NK-92 (cell line): ENCODE data around the gene ALPI.

Experiments used
- DNase-seq: peaks from one replicate; lab custom pipeline; 2025; ENCODE audit not compliant: unreplicated experiment; lab: John Stamatoyannopoulos, UW

The ALPI gene

DNA sequence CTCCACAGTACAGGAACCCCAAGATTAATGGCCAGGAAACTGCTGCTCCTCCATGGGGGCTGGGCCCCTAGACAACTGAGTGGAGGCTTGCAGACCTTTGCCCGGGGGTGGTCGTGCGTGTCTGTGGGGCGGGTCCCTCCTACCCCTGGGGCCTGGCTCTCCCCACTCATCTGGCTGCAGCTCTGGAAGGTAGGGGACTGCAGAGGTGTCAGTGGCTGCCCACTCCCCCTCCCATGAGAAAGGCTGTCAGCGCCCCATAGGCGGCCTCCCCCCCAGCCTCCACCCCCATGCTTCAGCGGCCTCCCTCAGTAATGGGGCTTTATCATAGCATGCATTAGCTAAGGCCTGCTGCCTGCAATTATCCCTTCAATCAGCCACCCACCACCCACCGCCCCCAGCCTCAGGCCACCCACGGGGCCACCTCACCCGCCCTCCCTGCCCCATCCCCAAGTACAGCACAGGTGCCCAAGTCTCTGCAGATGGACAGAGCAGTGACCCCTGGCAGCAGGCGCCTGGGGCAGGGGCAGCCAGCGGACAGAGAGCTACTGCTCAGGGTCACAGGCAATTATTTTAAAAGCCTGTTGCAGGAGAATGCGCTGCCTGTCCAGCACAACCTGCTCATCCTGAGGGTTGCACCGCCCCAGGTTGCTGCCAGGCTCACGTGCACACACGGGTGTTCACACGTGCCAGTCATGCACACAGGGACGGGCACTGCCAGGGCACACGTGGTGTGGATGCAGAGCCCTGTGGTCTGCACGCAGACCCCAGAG is 40.7 kb downstream of the ALPI start:
- no peak for DNase-seq

DNA sequence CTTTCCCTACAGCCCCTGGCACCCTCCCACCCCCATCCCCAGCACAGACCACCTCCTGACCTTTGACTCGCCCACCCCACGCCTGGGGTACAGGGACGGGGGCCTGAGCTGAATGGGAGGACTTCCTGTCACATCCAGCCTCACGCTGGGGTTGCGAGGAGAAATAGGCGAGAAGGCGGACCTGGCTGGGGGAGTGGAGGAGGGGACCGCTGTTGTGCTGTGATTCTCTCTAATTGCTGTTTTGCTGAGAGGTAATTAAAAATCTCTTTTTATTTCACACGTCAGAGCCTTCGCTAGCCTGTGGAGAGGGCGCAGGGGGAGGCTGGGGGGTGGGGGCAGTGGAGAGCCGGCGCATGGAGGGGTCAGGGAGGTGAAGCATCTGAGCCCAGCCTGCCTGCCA is 41.4 kb downstream of the ALPI start:
- DNase-seq = no peak

DNA sequence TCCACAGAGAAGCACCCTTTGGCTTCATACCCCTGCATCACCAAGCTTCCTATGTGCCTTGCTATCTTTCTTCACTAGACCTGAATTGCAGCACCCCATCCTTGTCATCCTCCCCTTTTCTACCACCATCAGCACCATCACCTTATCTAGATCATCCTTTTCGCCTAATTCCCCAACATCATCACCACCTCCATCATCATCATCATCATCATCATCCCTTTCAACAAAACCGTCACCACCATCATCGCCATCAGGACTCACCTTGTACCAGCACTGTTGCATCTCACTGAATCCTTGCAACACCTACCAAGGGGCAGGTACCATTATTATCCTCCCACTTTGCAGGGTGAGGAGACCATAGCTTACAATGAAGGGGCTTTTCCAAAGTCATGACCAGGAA is 42.5 kb downstream of the ALPI start:
- DNase-seq = no peak

DNA sequence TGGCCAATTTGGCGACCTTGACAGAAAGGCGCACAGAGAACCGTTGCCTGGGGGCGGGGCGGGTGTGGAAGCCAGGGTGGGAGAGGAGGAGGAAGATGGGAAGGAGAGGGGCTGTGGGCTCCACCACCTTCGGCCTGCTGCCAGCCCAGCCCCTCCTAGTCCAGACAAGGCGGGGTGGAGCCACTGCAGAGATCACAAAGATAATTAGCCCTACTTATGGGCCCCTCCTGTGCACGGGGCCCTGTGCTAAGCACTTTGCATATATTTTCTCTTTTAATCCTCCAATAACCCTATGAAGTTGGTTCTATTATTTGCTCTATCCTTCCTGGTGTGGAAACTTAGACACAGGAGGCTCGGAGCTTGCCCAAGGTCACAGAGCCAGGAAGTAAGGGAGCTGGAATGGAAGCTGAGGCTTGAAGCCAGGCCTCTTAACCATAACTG is 45.4 kb downstream of the ALPI start:
- DNase-seq = no peak

DNA sequence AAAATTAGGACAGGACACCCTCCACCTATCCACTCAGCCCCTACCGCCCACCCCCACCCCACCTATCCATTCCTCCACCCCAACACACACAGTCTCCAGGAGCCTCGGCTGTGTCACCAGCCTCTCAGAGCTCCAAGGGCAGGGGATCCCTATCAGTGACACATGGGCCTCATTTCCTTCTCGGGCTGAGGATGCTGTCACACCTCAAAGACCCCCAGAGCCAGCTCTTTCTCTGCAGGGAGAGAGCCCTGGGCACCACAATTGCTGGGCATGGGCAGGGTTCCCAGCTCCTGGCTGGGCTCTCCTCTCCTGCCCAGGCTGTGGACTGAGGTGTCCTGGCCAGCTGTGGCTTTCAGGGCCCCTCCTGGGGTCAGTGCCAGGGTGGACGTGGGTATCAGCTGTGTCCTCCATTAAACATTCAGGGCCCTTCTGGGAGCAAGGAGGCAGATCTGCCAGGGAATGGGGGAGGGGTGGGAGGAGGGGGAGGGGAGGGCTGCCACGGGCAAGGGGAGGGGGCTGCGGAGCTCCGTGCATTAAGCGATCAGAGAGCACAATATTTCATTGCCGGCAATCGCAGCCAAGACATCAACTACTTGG is 45.9 kb downstream of the ALPI start:
- no peak for DNase-seq

DNA sequence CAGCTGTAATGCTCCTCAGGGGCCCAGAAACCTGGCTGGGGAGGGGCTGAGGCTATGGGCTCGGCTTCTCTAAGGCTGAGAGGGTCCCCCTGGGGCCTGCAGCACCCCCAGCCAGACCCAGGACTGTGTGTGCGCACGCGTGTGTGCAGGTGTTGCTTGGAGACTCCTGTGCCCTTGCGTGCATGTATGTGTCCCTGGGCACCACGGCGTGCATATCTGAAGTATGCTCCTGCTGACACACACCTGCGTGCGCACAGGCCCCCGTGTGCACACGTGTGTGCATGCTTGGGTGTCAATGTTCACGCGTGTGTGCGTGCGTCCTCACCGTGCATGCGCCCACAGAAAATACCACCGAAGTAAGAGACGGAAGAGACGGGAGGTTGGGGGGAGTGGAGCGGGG is 46.6 kb downstream of the ALPI start:
- DNase-seq = no peak

DNA sequence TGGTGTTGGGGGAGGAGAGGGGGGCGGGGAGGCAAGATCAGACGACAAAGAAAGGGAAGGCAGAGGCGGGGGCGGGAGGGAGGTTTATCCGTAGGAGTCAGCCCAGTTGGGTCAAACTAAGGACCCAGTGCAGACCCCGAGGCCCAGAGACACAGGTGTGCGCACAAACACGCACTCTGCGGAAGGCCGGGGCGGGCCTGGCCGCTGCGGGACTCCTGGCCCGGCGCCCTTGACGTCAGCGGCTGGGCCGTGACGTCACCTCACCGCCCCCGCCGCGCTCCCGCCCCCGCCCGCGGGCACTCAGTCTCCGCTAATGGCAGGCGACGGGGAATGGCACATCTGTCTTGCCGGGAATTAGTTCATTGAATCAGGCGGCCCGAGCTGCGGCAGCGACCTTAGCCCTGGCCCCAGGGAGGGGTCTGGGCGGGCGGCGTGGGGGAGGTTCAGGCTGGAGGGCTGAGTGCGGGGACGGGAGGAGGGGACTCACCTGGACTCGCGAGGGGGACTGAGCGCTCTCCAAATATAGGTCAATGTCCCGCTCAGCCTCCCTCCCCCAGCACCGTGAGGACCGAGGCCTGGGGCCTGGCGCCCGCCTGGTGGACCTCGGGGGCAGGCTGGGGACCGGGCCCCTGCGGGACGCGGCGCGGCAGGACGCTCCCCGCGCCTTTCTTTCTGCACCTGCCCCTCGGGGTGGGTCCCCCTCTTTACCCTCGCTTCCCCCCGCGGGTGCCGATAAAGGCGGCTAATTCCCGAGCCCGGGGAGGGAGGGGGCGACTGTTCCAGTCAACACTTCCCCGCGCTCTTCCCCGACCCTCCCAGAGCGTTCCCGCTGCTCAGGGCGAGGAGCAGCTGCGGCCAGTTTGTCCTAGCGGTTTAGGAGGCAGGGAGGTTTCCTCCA is 47.2 kb downstream of the ALPI start:
- DNase-seq = no peak

DNA sequence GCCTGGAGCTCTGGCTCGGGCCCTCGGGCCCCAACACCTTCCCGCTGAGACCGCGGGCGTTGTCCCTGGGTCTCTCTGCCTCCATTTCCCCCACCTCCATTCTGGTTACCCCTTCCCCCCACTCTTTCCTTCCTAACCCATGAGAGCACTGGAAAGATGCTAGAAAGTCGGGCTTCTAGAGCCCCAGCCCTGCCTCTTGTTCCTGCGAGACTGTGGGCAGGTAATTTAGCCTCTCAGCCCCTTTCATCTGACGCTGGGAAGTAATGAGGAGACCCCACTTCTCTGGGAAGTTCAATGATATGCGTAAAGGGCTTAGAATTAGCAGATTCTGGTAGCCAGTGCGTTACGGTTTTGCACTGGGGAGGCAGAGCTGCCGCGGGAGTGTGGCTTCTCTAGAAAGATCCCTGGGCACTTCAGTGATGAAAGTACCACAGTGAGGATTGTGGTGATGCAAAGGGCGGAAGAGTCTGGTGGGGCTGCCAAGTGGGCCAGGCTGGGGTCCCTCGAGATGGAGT is 47.9 kb downstream of the ALPI start:
- no peak for DNase-seq

DNA sequence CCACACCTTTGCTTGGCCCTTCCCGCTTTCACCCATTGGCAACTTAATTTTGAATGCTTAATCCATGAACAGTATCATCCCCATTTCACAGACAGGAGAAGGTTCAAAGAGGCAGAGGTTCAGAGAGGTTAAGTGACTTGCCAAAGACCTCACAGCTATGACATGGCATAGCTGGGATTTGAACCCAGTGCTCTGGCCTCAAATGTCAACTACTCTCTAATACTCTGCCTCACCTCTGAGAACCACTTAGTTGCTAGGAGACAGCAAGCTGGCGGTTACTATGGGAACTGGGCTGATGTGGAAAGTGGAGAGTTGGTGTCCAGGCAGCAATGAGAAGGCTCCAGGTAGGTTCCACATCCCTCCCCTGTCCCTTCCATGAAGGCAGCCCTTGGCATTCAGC is 48.5 kb downstream of the ALPI start:
- no peak for DNase-seq

DNA sequence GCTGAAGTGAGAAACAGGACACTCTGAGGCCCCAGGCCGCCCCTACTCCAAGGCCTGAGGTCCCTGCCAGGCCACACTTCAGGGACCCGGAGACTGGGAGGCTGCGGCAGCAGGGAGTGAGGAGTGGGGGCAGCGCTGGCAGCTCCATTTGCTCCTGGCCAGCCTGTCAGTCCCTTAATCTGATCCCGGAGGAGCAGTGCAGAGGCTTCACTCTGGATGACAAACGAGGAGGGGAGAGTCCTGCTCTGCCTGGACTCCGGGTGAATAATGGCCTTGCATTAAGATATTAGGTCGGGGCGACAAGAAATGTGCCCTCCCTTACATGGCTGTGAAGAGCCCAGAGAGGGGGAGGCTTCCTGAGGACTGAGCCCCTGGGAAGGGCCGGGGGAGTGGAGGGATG is 49.9 kb downstream of the ALPI start:
- DNase-seq = no peak

DNA sequence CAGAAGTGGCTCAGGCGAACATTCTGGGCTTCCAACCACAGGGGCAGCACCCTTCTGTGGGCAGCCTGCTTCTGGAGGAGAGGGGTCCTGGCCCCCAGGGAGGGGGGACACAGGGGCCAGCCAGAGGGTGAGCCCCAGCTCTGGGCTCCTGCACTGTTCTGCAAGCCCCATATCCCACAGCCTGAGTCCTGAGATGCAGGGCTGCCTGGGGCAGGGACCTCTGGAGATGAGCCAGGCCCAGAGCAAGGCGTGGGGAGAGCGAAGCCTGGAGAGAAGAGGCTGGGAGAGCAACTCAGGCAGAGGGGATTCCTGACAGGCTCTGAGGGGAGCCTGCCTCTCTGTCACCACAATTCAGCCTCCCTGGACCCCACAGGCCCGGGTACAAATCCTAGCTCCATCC is 50.8 kb downstream of the ALPI start:
- no peak for DNase-seq

DNA sequence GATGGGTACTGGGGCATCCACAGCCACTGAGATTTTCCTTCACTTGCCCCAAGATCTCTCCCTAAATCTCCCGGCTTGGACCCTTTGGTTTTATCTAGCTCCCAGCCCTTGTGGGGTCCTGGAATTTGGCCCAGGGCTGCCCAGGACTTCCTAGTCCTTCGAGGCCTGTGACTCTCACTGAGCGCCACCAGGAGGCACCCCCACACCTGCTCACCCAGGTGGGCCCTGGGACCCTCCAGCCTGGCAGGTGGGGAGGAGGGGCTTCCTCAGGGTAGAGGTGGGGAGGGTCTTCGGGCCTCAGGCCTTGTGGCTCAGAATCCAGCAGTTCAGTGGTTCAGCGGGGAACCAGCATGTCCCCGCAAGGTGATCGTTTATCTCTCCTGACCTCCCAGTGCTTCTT is 52.3 kb downstream of the ALPI start:
- DNase-seq = no peak
